Spleen (tissue), 11 donors: ENCODE results near the gene C16orf90. TPM values are rescaled to one million over a fixed set of nuclear protein-coding genes. Genes with fewer than 3 reads are reported as not detected.
"Not testable (repeated sequence)": the region's sequence is repeated elsewhere in the genome, so short reads cannot be mapped to it uniquely, and the experiment has no call there.

Experiments used
- DNase-seq: peaks from one replicate; pipeline ENCODE4 v3.0.0-alpha.2; 2020
- H3K27ac ChIP-seq, 8 donors: fragments of 200-600 bp; sonication (generic) in 7 of 8; 1 replicate in 4 of 8; 2 replicates in 4 of 8; pipeline versions ENCODE4 v1.5.0 to v1.8.0; 2016 to 2021; ENCODE audit warnings: inconsistent platforms in 4 of 8, mild to moderate bottlenecking in 4 of 8, moderate library complexity in 1 of 8
- H3K27me3 ChIP-seq, 7 donors: fragments of 200-600 bp; sonication (generic) in 6 of 7; replicated peaks in 1 of 7; 1 replicate in 4 of 7; 2 replicates in 3 of 7; pipeline versions ENCODE4 v1.5.0 to v1.8.0; 2016 to 2021; ENCODE audit warnings: inconsistent platforms in 3 of 7, mild to moderate bottlenecking in 1 of 7
- H3K36me3 ChIP-seq, 6 donors: fragments of 200-600 bp; sonication (generic) in 5 of 6; 1 replicate in 4 of 6; 2 replicates in 2 of 6; pipeline versions ENCODE4 v1.5.0 to v1.8.0; 2016 to 2021; ENCODE audit warnings: inconsistent platforms in 2 of 6
- H3K4me1 ChIP-seq, 6 donors: fragments of 200-600 bp; sonication (generic) in 5 of 6; 1 replicate in 3 of 6; 2 replicates in 3 of 6; pipeline versions ENCODE4 v1.5.0 to v1.8.0; 2016 to 2021; ENCODE audit warnings: inconsistent platforms in 3 of 6
- H3K4me3 ChIP-seq, 8 donors: fragments of 200-600 bp; sonication (generic) in 7 of 8; 1 replicate in 4 of 8; 2 replicates in 4 of 8; pipeline versions ENCODE4 v1.5.0 to v1.8.0; 2016 to 2021; ENCODE audit warnings: inconsistent platforms in 4 of 8, mild to moderate bottlenecking in 4 of 8, moderate library complexity in 2 of 8
- H3K9me3 ChIP-seq, 8 donors: fragments of 200-600 bp; sonication (generic) in 7 of 8; 1 replicate in 4 of 8; 2 replicates in 4 of 8; pipeline versions ENCODE4 v1.5.0 to v1.8.0; 2016 to 2021; ENCODE audit warnings: inconsistent platforms in 4 of 8
- CTCF ChIP-seq, 11 experiments: fragments of 200-600 bp in 7 of 11; fragments of 450-650 bp in 4 of 11; sonication (generic) in 4 of 11; IDR thresholded peaks in 8 of 11; conservative IDR thresholded peaks in 3 of 11; 1 replicate in 7 of 11; 2 replicates in 4 of 11; pipeline versions ENCODE4 v1.4.0 to v1.8.0; 2016 to 2021; ENCODE audit warnings: antibody characterized with exemption in 11 of 11, inconsistent platforms in 4 of 11, mild to moderate bottlenecking in 1 of 11
- POLR2A ChIP-seq, 3 donors: fragments of 450-650 bp; IDR thresholded peaks; one replicate each; pipeline ENCODE4 v1.5.1; 2017; ENCODE audit warnings: antibody characterized with exemption in 3 of 3, mild to moderate bottlenecking in 1 of 3
- POLR2AphosphoS5 ChIP-seq, 3 donors: sonication (generic); formaldehyde crosslinking; IDR thresholded peaks; one replicate each; pipeline ENCODE4 v1.5.1; 2017; ENCODE audit warnings: antibody characterized with exemption in 3 of 3
- WGBS, 5 donors: extraction: QIAGEN DNeasy Blood & Tissue Kit in 3 of 5; methylation state at CpG; one replicate each; pipeline versions ENCODE4 v1.1.5 to v1.1.7; 2013 to 2018; 5-methylcytosine and 5-hydroxymethylcytosine counted together
- intact Hi-C: fragments of 100-400 bp; cut with DNase I; formaldehyde crosslinking; loops from one replicate; pipeline ENCODE4 v1.15.0; 2023; ENCODE audit warnings: low total_unique reads
- polyA plus RNA-seq, 3 donors: library from polyadenylated mRNA; stranded (reverse); fragments of 200-250 nt; gene quantifications; one replicate each; pipeline ENCODE4 v1.2.1, GENCODE V29; 2013
- total RNA-seq, 7 donors: library from RNA; depleted of rRNA in 3 of 7; stranded (reverse); fragments of >200 nt in 3 of 7; fragmentation: NEBNext Ultra II Directional in 4 of 7; extraction: Animal tissue kit (Norgen Biotek cat#: 25700) in 4 of 7; gene quantifications; one replicate each; pipeline versions ENCODE4 v1.1.0 to v1.2.1, GENCODE V29; 2016 to 2021
- donor health status: healthy with polysubstance abuse.
- donor health status: DM: no; HTN: no; CAD: no; lungs with moderate emphysema.
- donor health status: DM: no; HTN: no; CAD: no.
- donor health status: Bipolar disorder and iron deficiency.
- donor health status: healthy.
- donor health status: DM: no; HTN: no; CAD: no.
- donor health status: DM: yes; HTN: yes; CAD: no.

The C16orf90 gene
- total and polyA plus RNA-seq, 10 donors, result not detected

- no peaks in the 10 kb centered on the region for H3K9me3 ChIP-seq
- no peaks in the 10 kb centered on the region for H3K27me3 ChIP-seq
- TF ChIP-seq POLR2AphosphoS5 (IDR thresholded peaks at IDR 0.05) (no peak), CTCF (IDR thresholded peaks at IDR 0.05 in 8 of 11, conservative IDR thresholded peaks at IDR 0.05 in 3 of 11) (no peak), POLR2A (IDR thresholded peaks at IDR 0.05) (no peak)
- H3K4me3 ChIP-seq, result no peak overlapping the region
- H3K36me3 ChIP-seq, result peaks cover 0 to 94% (median 53%) of the 10 kb centered on the region in 6 donors
- peak; percentile 84 for DNase-seq
- WGBS, 5 donors, result 59 to 71% (median 68%) methylated on average over 13 of the region's 13 CpGs
- H3K4me1 ChIP-seq, result peaks cover 0 to 17% (median 2%) of the 10 kb centered on the region in 6 donors
- intact Hi-C loops, result loop anchor here (10.0 kb wide), 1 partner anchor 225 kb away; the partner anchor contains the start of gene ZNF263
- H3K27ac ChIP-seq, result peak overlapping the region in 6 of 8 donors; percentile 7 to 68 (median 32)
Measured at GRCh38 chr16:3509470-3509928, 14.2 kb upstream of the C16orf90 start.

GRCh38 chr16:3508736-3509135 lies 13.4 kb upstream of the C16orf90 start:
- Histone ChIP-seq H3K4me3 (no peak overlapping the region), H3K27ac (peak overlapping the region in 2 of 8 donors; percentile 34 to 56), H3K4me1 (peaks cover 0 to 25% (median 7%) of the 10 kb centered on the region in 6 donors), H3K36me3 (peaks cover 0 to 87% (median 46%) of the 10 kb centered on the region in 6 donors), H3K9me3 (no peaks in the 10 kb centered on the region), H3K27me3 (no peaks in the 10 kb centered on the region)
- TF ChIP-seq POLR2AphosphoS5 (IDR thresholded peaks at IDR 0.05) (no peak), POLR2A (IDR thresholded peaks at IDR 0.05) (no peak), CTCF (IDR thresholded peaks at IDR 0.05 in 8 of 11, conservative IDR thresholded peaks at IDR 0.05 in 3 of 11) (no peak)
- DNase-seq, result no peak
- intact Hi-C loops, result loop anchor here (10.0 kb wide), 1 partner anchor 224 kb away; the partner anchor contains the start of gene ZNF263
- 94 to 98% (median 96%) methylated on average over 7 of the region's 7 CpGs for WGBS, 5 donors

- 49 to 71% (median 60%) methylated on average over 6 of the region's 6 CpGs for WGBS, 5 donors
- TF ChIP-seq CTCF (IDR thresholded peaks at IDR 0.05 in 8 of 11, conservative IDR thresholded peaks at IDR 0.05 in 3 of 11) (no peak), POLR2A (IDR thresholded peaks at IDR 0.05) (no peak), POLR2AphosphoS5 (IDR thresholded peaks at IDR 0.05) (no peak)
- H3K27ac ChIP-seq, result peak overlapping the region in 7 of 8 donors; percentile 17 to 76 (median 51)
Measured at GRCh38 chr16:3503523-3503922, 8.2 kb upstream of the C16orf90 start.

GRCh38 chr16:3501783-3502400 lies 6.6 kb upstream of the C16orf90 start:
- H3K4me3 ChIP-seq, result peak overlapping the region; percentile 70 to 99 (median 92)
- 78 to 84% (median 81%) methylated on average over 22 of the region's 22 CpGs for WGBS, 5 donors
- peak overlapping the region in 2 of 8 donors; percentile 78 to 79 for H3K27ac ChIP-seq
- H3K9me3 ChIP-seq, result no peaks in the 10 kb centered on the region
- H3K4me1 ChIP-seq, result peaks cover 12 to 51% (median 42%) of the 10 kb centered on the region in 6 donors
- peak; percentile 32 for DNase-seq
- intact Hi-C loops, result loop anchor here (10.0 kb wide), 1 partner anchor 217 kb away; the partner anchor contains the start of gene ZNF263
- no peak for TF ChIP-seq POLR2A (IDR thresholded peaks at IDR 0.05)
- no peak for TF ChIP-seq CTCF (IDR thresholded peaks at IDR 0.05 in 8 of 11, conservative IDR thresholded peaks at IDR 0.05 in 3 of 11)
- no peak for TF ChIP-seq POLR2AphosphoS5 (IDR thresholded peaks at IDR 0.05)
- peaks cover 0 to 19% (median 6%) of the 10 kb centered on the region in 6 donors for H3K36me3 ChIP-seq
- H3K27me3 ChIP-seq, result no peaks in the 10 kb centered on the region

More at GRCh38 chr16:3503523-3503922, 8.2 kb upstream of the C16orf90 start:
- no peaks in the 10 kb centered on the region for H3K27me3 ChIP-seq
- no peak overlapping the region for H3K4me3 ChIP-seq
- peak; percentile 45 for DNase-seq
- no peaks in the 10 kb centered on the region for H3K9me3 ChIP-seq
- intact Hi-C loops, result loop anchor here (10.0 kb wide), 1 partner anchor 219 kb away; the partner anchor contains the start of gene ZNF263
- H3K36me3 ChIP-seq, result peaks cover 0 to 35% (median 13%) of the 10 kb centered on the region in 6 donors
- H3K4me1 ChIP-seq, result peaks cover 12 to 51% (median 42%) of the 10 kb centered on the region in 6 donors

- intact Hi-C loops, result loop anchor here (10.0 kb wide), 1 partner anchor 217 kb away; the partner anchor contains the start of gene ZNF263
- H3K4me3 ChIP-seq, result peak overlapping the region; percentile 70 to 99 (median 92)
- not testable (repeated sequence) for H3K9me3 ChIP-seq, H3K27me3 ChIP-seq
- H3K27ac ChIP-seq, result peak overlapping the region in 7 of 8 donors; percentile 50 to 82 (median 76)
- DNase-seq, result peak; percentile 63
- H3K4me1 ChIP-seq, result peaks cover 12 to 51% (median 42%) of the 10 kb centered on the region in 6 donors
- WGBS, 5 donors, result 15 to 19% (median 19%) methylated on average over 24 of the region's 24 CpGs
- peaks cover 0 to 14% (median 6%) of the 10 kb centered on the region in 6 donors for H3K36me3 ChIP-seq
Measured at GRCh38 chr16:3501412-3501761, 6.1 kb upstream of the C16orf90 start.
